Measurements from ENCODE around the gene FAM222A. TPM values are rescaled to one million over a fixed set of nuclear protein-coding genes. Genes with fewer than 3 reads are reported as not detected.
A peak's percentile ranks its signal among the peaks of the same experiment; 100 is the strongest.
"Not testable (repeated sequence)": the region's sequence is repeated elsewhere in the genome, so short reads cannot be mapped to it uniquely, and the experiment has no call there.

Gene FAM222A
- total RNA-seq, 1 donor from 2014 or later: 11.0 TPM

DNA sequence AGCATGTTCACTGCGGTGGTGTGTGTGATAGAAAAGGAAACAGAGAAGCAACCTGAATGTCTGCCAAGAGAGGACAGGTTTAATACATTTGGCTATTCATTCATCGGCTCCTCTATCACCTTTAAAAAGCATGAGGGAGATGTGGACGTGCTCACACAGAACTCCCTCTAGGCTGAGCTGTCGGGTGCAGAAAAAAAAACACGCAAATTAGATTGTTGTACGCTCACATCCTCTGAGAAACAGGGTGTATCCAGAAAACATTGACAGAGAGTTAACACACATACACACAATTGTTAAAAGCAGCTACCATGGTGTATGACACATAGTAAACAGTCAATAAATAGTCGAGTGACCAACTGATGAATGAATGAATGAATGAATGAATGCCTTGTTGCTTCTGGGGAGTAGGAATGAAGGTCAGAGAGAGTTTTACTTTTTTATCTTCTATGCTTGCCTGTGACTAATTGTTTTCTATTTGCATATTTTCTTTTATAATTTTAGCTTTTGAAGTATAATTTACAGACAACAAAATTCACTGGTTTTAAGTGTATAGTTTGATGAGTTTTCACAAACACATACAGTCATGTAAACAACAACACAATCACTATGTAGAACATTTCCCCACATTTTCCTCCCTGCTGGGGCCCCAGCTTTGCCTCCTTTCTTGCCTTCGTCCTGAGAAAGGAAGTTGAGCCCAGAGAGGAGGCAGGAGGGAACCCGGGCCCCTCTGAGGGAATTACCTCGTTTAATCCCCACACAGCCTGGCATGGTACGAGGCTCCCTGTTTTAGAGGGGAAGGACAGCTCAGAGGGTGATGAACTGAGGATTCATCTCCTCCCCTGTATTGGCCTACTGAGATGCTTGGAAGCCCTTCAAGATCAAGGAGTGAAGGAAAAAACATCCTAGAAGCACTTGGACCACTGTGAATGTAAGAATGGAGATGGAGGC lies 19.7 kb upstream of the FAM222A start:
- no peak for DNase-seq (ENCODE audit: low spot score)

DNA sequence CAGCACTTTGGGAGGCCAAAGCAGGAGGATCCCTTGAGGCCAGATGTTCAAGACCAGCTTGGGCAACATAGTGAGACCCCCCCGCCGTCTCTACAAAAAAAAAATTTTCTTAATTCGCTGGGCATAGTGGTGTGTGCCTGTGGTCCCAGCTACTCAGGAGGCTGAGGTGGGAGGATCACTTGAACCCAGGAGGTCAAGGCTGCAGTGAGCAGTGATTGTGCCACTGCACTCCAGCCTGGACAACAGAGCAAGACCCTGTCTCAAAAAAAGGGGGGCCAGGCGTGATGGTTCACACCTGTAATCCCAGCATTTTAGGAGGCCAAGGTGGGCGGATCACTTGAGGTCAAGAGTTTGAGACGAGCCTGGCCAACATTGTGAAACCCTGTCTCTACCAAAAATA lies 19.0 kb upstream of the FAM222A start:
- not testable (repeated sequence) for DNase-seq (ENCODE audit: low spot score)

DNA sequence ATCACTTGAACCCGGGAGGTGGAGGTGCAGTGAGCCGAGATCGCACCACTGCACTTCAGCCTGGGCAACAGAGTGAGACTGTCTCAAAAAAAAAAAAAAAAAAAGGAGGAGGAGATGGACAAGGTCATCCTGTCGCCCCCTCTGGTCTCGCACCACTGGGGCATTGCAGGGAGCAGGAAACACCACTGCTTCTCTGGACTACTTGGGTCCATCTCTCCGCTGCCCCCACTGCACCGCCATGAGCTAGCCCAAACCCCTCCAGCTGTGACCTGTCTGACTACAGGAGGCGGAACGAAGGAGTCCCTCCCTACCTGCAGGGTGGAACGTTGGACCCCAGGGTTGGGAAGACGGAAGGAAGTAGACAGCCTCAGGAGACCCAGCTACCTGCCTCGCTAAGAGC lies 18.2 kb upstream of the FAM222A start:
- DNase-seq (ENCODE audit: low spot score): no peak

DNA sequence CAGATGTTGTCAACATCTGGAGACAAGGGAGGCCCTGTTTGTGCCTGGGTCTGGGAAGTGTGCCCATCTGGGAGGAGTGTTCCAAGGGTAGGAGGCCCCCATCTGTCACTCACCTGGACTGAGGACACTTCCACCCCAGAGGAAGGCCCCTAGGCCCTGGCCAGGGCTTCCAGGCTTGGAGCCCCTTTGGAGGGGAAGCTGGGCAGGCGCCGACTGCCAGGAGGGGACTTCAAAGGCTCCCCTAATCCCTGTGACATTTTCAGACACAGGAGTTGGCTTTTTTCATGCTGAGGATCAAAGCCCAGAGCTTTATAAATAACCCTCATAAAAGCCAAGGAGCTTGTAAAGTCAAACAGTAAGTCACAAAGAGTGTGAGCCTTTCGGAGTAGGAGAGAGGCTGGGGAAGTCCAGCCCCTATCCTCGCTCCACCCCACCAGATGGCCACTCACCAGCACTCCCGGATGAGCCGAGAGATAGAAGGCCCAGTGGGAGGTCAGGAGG lies 17.6 kb upstream of the FAM222A start:
- no peak for DNase-seq (ENCODE audit: low spot score)

GRCh38 chr12:109696485-109697269 lies 16.9 kb upstream of the FAM222A start:
- no peak for DNase-seq (ENCODE audit: low spot score)

DNA sequence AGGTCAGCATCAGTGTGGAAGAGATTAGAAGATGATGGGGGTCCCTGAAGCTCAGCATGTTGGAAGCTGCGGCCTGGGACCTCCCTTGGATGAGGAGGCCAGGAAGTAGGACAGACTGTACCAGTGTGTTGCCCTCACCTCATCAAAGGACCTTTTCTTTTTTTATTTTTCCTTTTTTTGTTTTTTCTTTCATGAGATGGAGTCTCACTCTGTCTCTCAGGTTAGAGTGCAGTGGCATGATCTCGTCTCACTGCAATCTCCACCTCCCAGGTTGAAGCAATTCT lies 16.4 kb upstream of the FAM222A start:
- no peak for DNase-seq (ENCODE audit: low spot score)

DNA sequence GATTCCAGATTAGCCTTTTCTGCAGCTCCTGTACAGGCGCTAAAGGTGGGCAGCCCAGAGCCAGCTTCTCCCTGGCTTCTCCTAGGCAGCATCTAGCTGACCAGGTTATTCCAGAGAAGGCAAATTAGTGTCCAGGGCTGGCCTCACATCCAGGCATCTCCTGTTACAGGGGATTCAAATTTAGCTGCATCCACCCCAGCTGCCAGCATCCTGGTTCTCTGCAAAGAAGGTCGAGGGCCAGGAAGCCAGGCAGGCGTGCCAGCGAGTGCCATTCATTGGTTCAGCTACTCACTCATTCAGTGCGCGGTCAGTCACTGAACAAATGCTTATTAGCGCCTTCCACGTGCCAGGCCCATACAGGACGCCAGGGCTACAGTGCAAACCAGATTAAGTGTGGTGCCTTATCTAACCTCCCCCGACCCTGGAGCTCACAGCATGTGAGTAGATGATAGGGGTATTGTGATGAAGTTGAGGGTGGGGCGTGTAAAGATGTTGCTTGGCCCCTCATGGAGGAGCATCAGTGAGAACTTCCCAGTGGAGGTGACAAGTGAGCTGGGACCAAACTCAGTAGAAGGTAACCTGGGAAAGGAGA lies 15.7 kb upstream of the FAM222A start:
- DNase-seq (ENCODE audit: low spot score): no peak

- DNase-seq (ENCODE audit: low spot score): no peak
Measured at GRCh38 chr12:109698820-109699219, 14.8 kb upstream of the FAM222A start.

DNA sequence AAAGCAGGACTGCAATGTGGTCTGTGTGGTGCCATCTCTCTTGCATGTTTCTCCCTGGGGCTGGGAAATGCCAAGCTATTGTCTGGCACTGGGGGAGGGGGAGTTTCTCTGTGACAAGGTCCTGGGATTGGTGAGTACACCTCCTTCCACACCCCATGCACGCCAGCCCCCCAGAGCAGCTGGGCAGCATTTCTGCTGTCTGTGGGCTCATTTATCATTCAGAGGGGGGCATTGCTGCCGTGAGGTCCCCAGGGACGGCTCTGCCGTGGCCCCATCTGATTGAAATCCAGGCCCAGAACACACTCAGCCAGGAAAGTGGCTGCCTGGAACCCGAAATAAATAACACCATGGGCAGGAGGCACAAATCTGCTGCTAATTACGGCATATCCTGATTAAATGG lies 12.6 kb upstream of the FAM222A start:
- DNase-seq (ENCODE audit: low spot score): no peak

GRCh38 chr12:109702111-109702841 lies 11.3 kb upstream of the FAM222A start:
- DNase-seq (ENCODE audit: low spot score): no peak

DNA sequence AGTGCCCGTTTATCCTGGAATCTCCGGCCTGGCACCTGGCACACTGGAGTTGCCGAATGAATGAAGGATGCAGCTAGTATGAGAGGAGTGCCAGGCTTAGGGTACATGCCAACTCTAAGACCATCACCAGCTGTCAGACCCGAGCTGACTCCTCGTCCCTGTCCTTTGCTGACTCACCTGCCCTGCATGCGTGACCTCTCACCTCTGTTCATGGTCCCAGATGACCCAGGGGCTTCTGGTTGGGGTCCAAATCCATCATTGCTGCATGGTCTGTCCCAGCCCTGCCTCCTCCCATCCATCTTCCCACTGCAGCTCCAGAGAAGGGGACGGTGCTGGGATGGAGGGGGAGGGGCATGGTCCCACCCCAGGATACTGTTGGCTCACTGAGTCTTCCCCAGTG lies 9.9 kb upstream of the FAM222A start:
- no peak for DNase-seq (ENCODE audit: low spot score)

- DNase-seq (ENCODE audit: low spot score): no peak
Measured at GRCh38 chr12:109704371-109705098, 9.1 kb upstream of the FAM222A start.

DNA sequence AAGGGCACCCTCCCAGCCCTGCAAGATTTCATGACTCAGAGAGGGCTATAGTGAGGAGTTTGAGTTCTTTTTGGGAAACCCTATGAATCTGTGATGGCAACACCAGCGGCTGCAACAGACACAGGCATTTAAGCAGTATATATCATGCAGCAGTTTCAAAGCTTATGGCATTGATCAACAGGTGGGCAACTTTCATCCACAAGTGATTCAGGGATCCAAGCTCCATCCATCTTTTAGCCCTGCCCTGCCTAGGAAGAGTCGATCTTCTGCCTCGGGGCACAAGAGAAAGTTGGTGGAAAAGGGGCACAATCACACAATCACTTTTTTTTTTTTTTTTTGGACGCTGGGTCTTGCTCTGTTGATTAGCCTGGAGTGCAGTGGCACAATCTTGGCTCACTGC lies 8.3 kb upstream of the FAM222A start:
- DNase-seq (ENCODE audit: low spot score): no peak

- no peak for DNase-seq (ENCODE audit: low spot score)
Measured at GRCh38 chr12:109706398-109706746, 7.3 kb upstream of the FAM222A start.

DNA sequence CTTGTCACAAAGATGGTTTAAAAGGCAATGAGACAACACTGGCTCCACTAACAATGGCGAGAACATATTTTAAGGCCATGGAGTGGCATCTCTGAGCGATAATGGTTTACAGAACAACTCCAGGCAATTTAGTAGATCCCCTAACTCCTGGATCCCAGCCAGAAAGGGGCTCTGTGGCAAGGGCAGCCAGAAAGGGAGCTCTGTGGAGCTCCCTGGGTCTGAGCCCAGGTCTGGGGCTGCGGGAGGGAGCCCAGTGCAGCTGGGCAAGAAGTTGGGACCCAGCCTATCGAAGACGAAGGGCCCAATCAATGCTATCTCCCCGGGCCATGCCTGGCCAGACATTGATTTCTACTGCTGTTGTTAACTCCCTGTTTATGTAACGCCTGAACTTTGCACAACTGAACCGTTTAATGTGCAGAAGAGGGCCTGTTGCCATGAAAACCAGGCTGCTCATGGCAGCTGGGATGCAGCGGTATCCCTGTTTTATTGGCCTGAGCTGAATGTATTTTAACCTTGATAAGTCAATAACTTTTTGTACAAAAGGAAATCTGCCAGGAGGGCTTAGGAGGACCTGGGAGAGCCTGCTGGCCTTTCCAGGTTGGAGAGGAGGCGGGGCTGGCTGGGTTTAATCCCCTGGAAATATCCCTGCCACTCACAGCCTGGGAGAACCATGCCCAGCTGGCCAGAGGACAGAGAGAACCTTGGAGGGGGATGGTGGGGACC lies 6.7 kb upstream of the FAM222A start:
- DNase-seq (ENCODE audit: low spot score): peak; percentile 86

DNA sequence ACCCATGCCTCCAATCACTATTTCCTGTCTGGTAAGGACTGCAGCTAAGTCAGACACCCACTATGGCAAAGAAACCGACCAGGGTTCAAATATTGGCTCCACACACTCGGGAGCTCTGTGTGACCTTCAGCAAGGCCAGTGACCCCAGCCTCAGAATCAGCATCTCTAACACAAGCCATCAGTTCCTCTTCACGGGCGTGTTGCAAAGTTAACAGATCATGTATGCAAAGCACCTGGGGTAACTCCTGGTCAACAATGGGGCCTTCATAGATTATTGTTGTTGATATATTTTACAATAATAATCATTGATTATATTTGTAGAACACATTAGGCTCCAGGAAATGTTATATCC lies 6.2 kb upstream of the FAM222A start:
- DNase-seq (ENCODE audit: low spot score): no peak

- no peak for DNase-seq (ENCODE audit: low spot score)
Measured at GRCh38 chr12:109708939-109709338, 4.7 kb upstream of the FAM222A start.

DNA sequence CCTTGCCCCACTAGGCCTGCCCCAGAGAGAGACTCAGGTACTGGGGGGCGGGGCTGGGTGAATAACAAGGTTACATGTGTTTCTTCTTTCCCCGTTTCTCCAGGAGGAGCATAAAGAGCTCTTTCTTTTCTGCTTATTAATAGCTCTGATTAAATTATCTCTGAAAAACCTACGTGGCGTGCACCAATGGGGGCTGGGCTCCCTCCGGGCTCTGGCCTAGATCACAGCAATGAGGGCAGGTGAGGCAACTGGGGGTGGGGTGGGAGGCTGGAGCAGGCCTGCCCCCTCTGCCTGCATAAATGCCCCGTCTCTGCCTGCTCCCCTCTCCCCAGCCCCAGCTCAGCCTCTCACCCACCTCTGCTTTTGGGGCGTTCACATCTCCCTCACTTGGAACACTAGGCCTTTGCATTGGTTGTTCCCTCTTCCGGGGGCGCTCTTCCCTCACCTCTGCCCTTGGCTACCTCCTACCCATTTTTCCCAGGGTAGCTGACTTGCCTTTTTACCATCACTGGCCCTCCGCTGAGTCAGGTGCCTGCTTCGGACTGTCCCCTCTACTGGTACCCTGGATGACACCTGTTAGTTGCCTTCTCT lies 4.1 kb upstream of the FAM222A start:
- no peak for DNase-seq (ENCODE audit: low spot score)

DNA sequence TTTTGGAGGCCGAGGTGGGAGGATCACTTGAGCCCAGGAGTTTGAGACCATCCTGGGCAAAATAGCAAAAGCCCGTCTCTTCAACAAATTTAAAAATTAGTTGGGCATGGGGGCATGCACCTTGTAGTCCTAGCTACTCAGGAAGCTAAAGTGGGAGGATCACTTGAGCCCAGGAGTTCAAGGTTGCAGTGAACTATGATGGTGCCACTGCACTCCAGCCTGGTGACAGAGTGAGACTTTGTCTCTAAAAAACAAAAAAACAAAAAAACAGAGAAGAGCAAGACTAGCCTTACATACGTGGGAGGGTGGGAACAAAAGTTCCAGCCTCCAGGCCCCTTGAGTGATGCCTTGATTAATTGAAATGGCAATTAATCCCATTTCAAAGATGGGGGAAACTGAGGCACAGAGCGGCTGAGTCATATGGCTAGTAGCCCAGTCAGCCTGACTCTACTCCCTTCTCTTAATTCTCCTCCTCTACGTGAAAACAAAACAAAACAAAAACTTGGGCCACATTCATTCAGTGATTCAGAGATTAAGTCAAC lies 3.3 kb upstream of the FAM222A start:
- DNase-seq (ENCODE audit: low spot score): no peak

Measured in mucosa of gallbladder (tissue), 1 donor.